Osteocyte (in vitro differentiated cells): ENCODE data around the gene MAP1A. TPM values are rescaled to one million over a fixed set of nuclear protein-coding genes. Genes with fewer than 3 reads are reported as not detected.
A peak's percentile ranks its signal among the peaks of the same experiment; 100 is the strongest.

Source experiments
- DNase-seq: peaks from one replicate; pipeline ENCODE4 v3.0.0; 2021; ENCODE audit warnings: mixed read lengths; ENCODE audit not compliant: unreplicated experiment; ENCODE audit errors: extremely low spot score
- H3K27ac Mint-ChIP-seq: one replicate; pipeline ENCODE4 v1.8.0; 2021; ENCODE audit warnings: mild to moderate bottlenecking, mixed read lengths; ENCODE audit not compliant: unreplicated experiment
- H3K27me3 Mint-ChIP-seq: one replicate; pipeline ENCODE4 v1.8.0; 2021; ENCODE audit warnings: mixed read lengths; ENCODE audit not compliant: unreplicated experiment
- H3K36me3 Mint-ChIP-seq: one replicate; pipeline ENCODE4 v1.8.0; 2021; ENCODE audit warnings: mixed read lengths; ENCODE audit not compliant: unreplicated experiment
- H3K4me1 Mint-ChIP-seq: one replicate; pipeline ENCODE4 v1.8.0; 2021; ENCODE audit warnings: mixed read lengths; ENCODE audit not compliant: unreplicated experiment
- H3K4me3 Mint-ChIP-seq: one replicate; pipeline ENCODE4 v1.8.0; 2021; ENCODE audit warnings: mild to moderate bottlenecking, moderate library complexity, mixed read lengths; ENCODE audit not compliant: unreplicated experiment
- H3K9me3 Mint-ChIP-seq: one replicate; pipeline ENCODE4 v1.8.0; 2021; ENCODE audit warnings: mixed read lengths; ENCODE audit not compliant: unreplicated experiment
- CTCF ChIP-seq: fragments of 200-600 bp; sonication (generic); IDR thresholded peaks from 2 replicates; pipeline ENCODE4 v1.5.0; 2021; ENCODE audit warnings: antibody characterized with exemption, mild to moderate bottlenecking, moderate library complexity
- total RNA-seq: library from RNA; stranded (reverse); gene quantifications from 2 replicates; pipeline ENCODE4 v1.2.1, GENCODE V29; 2021

Gene MAP1A
- total RNA-seq, 1 donor from 2014 or later = 27.6 TPM

GRCh38 chr15:43492266-43492665 is 25.1 kb upstream of the MAP1A start:
- peak overlapping the region; percentile 98 for H3K27ac Mint-ChIP-seq
- no peaks in the 10 kb centered on the region for H3K9me3 Mint-ChIP-seq
- no peak for DNase-seq
- H3K4me1 Mint-ChIP-seq = peaks cover 19% of the 10 kb centered on the region
- peak overlapping the region; percentile 97 for H3K4me3 Mint-ChIP-seq
- peaks cover 24% of the 10 kb centered on the region for H3K36me3 Mint-ChIP-seq
- no peak for TF ChIP-seq CTCF
- H3K27me3 Mint-ChIP-seq = no peaks in the 10 kb centered on the region

GRCh38 chr15:43492673-43493601 is 24.5 kb upstream of the MAP1A start, which contains the start of gene TP53BP1:
TP53BP1 (minus strand) TSS chr15:43493156; CDS start chr15:43493043, 113 bp downstream.
- H3K9me3 Mint-ChIP-seq = no peaks in the 10 kb centered on the region
- no peaks in the 10 kb centered on the region for H3K27me3 Mint-ChIP-seq
- H3K27ac Mint-ChIP-seq = peak within 1 kb of the TSS; percentile 98
- H3K4me1 Mint-ChIP-seq = peaks cover 19% of the 10 kb centered on the region
- peak within 1 kb of the TSS; percentile 97 for H3K4me3 Mint-ChIP-seq
- peak; percentile 96 for DNase-seq
- no peak for TF ChIP-seq CTCF
- H3K36me3 Mint-ChIP-seq = peaks cover 22% of the 10 kb centered on the region

- H3K9me3 Mint-ChIP-seq = no peaks in the 10 kb centered on the region
- TF ChIP-seq CTCF = no peak
- peaks cover 19% of the 10 kb centered on the region for H3K4me1 Mint-ChIP-seq
- no peaks in the 10 kb centered on the region for H3K27me3 Mint-ChIP-seq
- DNase-seq = no peak
- peaks cover 15% of the 10 kb centered on the region for H3K36me3 Mint-ChIP-seq
- peak overlapping the region; percentile 98 for H3K27ac Mint-ChIP-seq
- H3K4me3 Mint-ChIP-seq = peak overlapping the region; percentile 97
Observed at GRCh38 chr15:43493703-43494472, 23.5 kb upstream of the MAP1A start.

GRCh38 chr15:43498990-43499389 is 18.4 kb upstream of the MAP1A start:
- Mint-ChIP-seq H3K9me3 (no peaks in the 10 kb centered on the region), H3K27me3 (no peaks in the 10 kb centered on the region), H3K27ac (no peak overlapping the region), H3K4me1 (no peaks in the 10 kb centered on the region), H3K4me3 (no peak overlapping the region), H3K36me3 (peaks cover 2% of the 10 kb centered on the region)
- DNase-seq = no peak
- no peak for TF ChIP-seq CTCF

GRCh38 chr15:43499635-43500034 is 17.8 kb upstream of the MAP1A start:
- Mint-ChIP-seq H3K36me3 (peaks cover 2% of the 10 kb centered on the region), H3K27ac (no peak overlapping the region)

More at GRCh38 chr15:43499635-43500034, 17.8 kb upstream of the MAP1A start:
- Mint-ChIP-seq H3K4me3 (no peak overlapping the region), H3K9me3 (no peaks in the 10 kb centered on the region), H3K4me1 (peaks cover 2% of the 10 kb centered on the region), H3K27me3 (no peaks in the 10 kb centered on the region)
- no peak for DNase-seq
- no peak for TF ChIP-seq CTCF
